COR-L47 (cell line): ENCODE results near the gene CCNY.
"Not testable (repeated sequence)": the region's sequence is repeated elsewhere in the genome, so short reads cannot be mapped to it uniquely, and the experiment has no call there.

ENCODE experiments used
- DNase-seq: peaks from one replicate; lab custom pipeline; 2025; lab: John Stamatoyannopoulos, UW

CCNY gene

DNA sequence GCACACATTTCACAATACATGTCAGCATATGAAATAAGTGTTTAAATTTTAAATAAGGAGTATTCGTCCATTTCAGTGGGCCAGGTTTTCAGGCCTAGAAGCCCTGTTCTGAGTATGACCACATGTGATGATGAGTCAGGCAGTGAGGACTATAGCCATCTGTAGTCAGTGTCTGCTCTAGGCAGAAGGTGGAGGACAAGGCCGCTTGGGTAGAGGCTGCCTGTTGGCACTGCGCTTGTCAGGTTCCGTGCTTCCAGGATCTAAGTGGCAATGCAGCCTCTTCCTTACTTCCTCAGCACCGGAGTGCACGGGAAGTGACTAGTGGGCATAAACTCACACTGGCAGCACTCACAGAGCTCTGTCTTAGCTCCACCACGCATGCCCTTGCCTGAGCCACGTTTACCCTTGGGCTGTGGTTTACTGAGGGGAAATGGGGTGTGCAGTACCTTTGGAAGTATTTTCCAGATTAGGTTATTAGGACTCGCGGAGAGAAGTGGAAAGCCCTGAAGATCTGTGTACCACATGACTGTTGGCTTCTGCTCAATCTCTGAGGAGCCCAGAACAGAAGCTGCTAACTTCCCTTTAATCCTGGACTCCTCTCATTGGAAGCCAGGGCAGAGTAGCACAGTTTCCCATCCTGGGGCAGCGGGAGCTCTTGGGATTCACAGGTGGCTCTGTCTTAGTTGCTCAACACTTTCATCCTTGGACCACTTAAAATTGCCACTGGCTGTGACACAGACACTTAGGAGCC lies 181.3 kb downstream of the CCNY start:
- no peak for DNase-seq

DNA sequence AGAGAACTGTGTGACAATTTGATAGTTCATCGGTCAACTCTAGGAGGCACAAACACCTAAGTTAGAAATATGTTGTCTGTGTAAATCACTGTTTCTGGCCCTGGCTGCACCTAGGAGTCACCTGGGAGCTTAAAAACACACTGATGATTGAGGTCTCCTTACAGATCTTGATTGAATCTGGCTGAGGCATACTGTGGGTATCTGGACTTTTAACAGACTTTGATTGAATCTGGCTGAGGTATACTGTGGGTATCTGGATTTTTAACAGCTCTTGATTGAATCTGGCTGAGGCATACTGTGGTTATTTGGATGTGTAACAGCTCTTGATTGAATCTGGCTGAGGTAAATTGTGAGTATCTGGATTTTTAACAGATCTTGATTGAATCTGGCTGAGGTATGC lies 181.9 kb downstream of the CCNY start:
- not testable (repeated sequence) for DNase-seq

DNA sequence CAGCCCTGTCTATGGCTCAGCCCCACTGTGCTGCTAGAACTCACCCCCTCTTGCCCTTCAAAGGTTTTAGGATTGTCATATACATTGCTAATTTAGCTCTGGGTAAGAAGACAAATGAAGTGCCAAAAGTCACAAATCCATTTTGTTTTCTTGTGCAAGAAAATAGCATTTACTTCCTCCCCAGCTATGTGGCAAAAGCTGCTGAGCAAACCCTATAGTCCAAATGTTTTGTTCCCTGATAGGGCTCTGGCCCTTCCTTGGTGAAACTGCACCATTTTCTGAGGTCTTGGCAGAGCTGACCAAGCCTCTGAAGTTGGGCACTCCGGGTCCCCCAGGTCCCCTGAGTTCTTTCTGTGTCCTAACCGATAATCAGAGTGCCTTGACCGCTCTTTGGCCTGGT lies 184.7 kb downstream of the CCNY start:
- DNase-seq: no peak

DNA sequence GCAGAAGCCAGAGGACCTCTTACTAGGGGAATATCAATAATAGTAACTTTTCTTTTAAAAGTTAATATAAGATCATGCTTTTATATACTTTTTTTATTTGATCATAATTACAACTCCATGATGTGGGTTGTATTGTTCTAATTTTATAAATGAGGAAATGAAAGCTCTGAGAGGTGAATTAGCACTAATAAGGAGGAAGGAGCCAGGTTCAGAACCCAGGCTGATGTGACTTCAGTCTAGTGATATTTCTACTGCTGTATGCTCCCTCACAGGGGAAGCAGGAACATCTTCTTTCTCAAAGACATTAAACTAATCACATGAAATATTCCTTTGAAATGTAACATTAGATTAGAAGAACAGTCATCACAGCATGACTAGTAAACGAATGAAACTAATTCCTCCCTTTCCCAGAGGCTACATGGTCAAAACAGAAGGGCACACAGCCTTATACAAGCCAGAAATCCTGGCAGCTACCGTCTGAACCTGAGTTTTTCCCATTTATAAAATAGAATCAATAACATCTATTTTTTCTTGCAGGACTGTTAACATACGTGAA lies 187.4 kb downstream of the CCNY start:
- DNase-seq: no peak

DNA sequence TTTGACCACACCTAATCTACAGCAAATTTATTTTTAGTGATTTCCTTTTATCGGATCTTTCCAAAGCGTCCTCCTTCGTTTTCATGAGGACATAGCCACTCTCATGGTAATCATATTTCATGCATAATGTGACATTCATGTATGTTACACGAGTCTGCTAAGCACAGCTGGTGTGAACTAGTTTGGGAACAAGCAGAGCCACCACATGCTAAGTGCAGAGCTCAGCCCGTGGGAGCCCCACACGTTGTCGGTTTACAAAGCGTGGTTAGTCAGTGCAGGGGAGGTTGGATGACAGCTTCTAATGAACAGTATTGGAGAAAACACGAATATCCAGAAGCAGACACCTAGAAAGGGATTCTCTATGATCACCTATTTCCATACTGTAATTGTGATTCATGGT lies 190.4 kb downstream of the CCNY start:
- no peak for DNase-seq

DNA sequence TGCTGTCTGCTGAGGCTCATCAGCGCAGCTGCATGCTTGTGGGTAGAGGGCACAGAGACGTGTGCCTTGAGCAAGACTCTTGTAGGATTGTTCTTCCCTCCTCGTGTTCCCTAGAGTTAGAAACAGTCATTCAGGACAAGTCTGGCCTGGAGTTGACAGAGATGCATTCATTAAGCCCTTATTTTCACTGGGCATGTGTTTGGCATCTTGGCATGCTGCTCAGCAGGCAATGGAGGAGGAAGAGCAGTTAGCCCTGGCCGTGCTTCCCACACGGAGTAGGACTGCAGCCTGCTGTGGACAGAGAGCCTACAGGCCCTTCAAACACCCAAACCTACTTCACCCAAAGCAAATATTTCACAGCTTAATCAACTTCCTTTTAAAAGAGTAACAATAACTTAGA lies 195.8 kb downstream of the CCNY start:
- DNase-seq: no peak

DNA sequence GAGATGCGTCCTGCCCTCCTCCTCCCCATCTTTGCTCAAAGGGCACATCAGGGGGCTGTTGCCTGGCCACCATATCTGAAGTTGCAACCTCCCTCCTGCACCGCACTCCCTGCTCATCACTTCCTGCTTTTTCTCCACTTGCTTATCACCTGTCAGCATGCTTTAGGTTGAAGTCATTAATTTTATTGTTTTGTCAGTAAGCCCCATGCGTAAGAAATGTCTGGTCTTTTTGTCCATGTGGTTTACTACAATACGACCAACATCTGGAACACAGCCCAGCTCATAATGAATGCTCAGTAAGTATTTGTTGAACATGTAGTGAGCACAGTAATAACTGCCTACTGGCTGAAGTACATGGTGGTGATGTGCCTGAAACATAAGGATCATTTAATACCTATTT lies 197.3 kb downstream of the CCNY start:
- DNase-seq: peak; percentile 85

DNA sequence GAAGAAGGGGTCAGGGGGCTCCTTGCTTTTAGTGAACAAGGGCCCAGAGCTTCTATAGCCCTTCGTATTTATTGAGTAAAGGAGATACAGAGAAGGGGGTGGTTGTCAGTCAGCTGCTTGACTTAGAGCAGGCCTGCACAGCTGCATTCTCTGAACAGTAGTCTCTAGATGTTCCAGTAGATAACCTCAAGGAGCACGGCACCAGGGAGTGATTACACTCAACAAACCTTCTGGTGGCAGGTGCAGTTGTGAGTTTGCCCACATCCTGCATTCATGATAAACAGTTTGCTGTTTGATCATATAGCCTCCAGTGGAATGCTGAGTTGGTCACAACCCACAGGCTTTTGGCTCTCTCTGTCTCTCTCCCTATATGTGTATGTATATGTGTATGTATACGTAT lies 198.8 kb downstream of the CCNY start:
- no peak for DNase-seq

DNA sequence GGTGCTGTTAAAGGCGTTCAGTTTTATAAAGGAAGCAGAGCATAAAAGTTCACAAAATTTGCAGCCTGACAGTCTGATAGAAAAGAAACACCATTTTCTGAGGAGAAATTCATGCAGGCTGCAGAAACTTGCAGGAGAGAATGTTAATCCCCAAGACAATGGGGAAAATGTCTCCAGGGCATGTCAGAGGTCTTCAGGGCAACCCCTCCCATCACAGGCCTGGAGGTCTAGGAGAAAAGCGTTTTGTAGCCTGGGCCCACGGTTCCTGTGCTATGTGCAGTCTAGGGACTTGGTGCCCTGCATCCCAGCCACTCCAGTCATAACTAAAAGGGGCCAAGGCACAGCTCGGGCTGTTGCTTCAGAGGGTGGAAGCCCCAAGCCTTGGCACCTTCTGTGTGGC lies 200.5 kb downstream of the CCNY start:
- DNase-seq: no peak

DNA sequence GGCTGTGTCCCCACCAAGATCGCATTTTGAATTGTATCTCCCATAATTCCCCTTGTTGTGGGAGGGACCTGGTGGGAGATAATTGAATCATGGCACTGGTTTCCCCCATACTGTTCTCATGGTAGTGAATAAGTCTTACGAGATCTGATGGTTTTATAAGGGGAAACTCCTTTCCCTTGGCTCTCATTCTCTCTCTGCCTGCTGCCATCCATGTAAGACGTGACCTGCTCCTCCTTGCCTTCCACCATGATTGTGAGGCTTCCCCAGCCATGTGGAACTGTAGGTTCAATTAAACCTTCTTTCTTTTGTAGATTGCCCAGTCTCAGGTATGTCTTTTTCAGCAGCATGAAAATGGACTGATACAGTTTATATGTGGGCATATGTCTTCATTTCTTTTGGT lies 201.6 kb downstream of the CCNY start:
- DNase-seq: not testable (repeated sequence)

DNA sequence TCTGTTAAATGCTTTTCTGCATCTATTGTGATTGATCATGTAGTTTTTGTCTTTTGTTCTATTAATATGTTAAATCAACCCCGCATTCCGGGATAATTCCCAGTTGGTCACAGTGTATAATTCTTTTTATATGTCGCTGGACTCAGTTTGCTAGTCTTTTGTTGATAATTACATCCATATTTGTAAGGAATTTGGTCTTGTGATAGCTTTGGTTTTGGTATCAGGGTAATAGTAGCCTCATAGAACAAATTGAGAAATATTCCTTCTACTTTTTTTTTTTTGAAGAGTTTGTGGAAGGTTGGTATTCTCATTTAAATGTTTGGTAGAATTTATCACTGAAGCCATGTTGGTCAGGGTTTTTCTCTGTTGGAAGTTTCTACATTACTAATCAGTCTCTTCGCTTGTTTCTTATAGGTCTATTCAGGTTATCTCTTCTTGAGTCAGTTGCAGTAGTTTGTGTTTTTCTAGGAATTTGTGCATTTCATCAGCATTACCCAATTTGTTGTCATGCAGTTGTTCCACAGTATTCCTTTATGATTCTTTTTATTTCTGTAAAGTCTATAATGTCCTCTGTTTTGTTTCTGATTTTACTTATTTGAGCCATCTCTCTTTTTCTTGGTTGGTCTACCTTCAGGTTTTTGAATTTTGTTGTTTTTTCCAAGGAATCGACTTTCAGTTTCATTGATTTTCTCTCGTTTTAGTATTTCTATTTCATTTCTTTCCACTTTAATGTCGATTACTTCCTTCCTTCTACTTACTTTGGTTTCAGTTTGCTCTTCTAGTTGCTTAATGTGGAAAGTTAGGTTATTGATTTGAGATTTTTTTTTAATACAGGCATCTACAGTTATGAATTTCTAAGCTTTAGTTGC lies 204.2 kb downstream of the CCNY start:
- no peak for DNase-seq

DNA sequence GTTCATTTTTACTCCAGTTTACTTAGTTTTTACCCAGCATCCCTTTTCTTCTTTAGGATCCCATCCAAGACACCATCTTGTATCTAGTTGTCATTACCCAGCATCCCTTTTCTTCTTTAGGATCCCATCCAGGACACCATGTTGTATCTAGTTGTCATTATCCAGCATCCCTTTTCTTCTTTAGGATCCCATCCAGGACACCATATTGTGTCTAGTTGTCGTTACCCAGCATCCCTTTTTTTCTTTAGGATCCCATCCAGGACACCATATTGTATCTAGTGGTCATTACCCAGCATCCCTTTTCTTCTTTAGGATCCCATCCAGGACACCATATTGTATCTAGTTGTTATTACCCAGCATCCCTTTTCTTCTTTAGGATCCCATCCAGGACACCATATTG lies 205.4 kb downstream of the CCNY start:
- no peak for DNase-seq

DNA sequence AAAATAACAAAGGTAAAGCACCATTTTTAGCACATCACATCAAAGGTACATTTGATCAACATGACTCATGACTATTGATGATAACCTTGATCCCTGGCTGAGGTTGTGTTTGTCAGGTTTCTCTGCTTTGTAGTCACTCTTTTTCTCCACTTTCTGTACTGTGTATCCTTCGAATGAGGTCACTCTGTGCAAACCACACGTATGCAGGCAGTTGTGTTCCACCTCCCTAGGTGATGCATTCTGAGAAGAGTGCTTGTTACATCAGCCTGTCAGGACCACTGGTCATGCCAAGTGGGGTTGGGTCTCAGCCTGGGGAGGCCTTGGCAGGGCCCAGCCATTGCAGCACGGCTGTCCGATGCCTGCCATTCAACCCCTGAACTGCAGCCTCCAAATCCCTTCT lies 206.0 kb downstream of the CCNY start:
- DNase-seq: no peak

DNA sequence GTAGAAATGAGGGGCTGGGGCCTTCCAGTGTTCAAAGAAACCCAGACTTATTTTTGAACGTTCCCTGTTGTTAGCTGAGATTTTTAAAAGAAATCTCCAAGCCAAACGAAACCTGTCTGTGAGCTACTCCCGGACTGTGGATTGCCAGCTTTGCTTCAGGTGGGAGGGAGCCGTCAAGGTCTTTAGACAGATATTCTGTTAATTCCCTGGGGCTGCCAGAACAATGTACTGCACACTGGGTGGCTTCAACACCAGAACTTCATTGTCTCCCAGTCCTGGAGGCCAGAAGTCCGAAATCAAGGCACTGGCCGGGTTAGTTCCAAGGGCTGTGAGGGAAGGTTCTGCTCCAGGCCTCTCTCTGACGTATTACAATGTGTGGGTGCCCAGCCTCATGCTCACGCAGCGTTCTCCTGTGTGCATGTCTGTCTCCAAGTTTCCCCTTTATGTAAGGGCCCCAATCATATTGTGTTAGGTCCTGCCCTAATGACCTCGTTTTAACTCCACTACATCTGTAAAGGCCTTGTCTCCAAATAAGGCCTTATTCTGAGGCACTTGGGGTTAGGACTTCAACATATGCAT lies 208.9 kb downstream of the CCNY start:
- no peak for DNase-seq

DNA sequence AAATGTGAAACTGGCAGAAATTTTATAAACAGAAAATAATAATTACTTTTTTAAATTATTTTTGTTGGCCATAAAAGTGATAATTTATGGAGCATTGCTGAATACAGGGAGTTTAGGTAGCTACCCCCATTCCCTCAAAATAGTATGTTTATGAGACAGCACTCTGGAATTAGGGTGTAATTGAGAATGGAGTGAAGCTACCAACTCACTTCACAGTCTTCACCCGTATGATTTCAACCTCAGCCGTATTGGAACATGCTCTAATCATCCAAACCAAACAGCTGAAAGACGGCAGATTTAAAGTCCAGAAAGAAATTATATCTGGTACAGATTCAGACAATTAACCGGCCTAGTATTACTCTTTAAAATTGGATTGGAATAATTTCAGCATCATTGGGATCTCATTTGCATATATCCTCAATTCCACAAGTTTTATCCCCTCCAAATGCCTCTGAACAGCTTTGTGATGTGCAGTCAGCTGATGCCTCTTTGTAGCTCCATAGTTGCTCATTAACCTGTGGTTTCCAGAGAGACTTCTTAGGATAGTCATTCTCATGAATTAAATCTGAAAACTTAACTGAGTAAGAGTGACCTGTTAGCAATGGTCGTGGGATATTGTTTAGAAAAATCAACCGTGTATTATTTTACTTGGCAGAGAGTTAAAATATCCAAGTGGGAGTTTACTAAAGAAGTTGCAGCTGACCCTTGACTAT lies 209.7 kb downstream of the CCNY start:
- no peak for DNase-seq

DNA sequence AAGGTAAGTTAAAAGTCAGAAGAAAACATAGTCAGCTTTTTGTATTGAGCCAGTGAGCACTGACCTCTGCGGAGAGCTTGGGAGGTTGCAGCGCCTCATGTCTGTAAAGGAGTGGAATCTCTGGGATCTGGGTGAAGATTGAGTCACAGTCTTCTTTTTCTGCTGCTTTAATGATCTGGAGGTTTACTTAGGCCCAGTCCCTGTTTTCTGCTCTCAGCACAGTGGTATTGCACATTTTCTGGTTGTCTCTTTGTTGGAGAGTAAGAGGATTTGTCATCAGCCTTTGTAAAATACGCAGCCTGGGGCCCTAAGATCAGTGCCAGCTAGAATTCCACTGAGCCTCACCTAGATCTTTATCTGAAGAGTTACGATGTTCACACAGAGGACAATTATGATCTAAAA lies 210.5 kb downstream of the CCNY start:
- DNase-seq: no peak

DNA sequence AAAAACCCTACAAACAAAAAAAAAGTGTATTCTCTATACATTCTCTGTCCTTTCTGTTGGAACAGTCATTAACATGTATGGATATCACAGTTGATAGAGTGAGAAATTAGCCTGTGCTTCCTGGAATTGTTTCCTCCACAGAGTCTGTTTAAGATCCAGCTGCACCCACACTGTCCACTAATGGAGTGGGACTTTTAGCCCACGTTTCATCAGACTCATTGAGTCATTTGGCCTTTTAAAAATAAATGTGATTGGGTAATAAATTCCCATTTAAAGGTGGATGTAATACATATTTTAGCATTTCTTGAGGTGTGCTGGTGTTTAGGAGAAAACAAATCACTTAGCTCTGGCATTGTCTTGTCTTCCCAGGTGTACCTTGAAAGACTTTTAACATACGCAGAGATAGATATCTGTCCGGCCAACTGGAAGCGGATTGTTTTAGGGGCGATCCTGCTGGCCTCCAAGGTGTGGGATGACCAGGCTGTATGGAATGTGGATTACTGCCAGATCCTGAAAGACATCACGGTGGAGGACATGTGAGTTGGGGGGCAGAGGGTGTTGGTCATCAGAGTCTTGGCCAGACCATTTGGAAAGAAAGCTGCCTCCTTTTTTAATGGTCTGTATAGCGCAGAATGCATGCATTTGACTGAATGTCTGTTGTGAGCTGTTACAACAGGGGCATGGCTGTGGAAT lies 216.5 kb downstream of the CCNY start:
- DNase-seq: no peak

DNA sequence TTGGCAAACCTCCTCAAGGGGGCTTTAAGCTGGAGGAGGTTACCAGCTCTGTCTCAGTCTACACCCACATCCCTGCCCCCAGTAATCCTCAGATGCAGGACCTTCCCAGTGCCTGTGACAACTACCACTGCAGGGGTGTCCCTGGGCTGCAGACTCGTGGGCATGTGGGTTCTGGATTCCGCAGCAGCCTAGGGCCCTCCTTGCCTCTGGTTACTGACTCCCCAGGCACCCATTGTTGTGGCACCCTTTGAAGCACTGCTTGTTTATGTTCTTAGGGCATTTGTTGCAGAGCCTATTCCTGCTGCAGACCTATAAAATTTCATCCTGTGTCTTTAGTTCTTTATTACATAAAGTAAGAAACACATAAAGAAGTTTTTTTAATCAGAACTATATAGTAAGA lies 217.7 kb downstream of the CCNY start:
- no peak for DNase-seq

DNA sequence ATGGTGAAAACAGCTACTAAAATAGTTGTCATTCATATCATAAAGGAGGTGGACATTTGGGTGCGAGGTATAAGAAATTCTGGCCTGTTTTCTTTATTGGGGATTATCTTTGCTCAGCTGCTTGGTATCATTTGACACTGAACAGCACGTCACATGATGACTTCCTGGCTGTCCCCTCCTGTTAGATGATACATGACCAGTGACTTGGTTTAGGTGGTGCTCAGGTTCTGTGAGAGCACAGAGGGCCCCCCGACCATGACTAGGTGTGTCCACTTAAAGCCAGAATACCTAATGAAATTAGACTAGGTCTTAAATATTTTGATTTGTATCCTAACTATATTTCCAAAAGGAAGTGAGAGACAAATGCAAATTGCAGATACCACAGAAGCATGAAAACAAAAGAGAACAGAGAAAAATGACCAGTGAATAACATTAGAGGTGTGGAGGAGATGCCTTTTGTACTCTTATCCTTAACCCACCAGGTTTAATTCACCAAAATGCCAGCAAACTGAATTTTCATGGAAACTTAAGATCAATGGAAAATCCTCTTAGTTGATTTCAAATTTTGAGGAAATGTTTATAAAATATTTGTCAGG lies 218.2 kb downstream of the CCNY start:
- DNase-seq: no peak

DNA sequence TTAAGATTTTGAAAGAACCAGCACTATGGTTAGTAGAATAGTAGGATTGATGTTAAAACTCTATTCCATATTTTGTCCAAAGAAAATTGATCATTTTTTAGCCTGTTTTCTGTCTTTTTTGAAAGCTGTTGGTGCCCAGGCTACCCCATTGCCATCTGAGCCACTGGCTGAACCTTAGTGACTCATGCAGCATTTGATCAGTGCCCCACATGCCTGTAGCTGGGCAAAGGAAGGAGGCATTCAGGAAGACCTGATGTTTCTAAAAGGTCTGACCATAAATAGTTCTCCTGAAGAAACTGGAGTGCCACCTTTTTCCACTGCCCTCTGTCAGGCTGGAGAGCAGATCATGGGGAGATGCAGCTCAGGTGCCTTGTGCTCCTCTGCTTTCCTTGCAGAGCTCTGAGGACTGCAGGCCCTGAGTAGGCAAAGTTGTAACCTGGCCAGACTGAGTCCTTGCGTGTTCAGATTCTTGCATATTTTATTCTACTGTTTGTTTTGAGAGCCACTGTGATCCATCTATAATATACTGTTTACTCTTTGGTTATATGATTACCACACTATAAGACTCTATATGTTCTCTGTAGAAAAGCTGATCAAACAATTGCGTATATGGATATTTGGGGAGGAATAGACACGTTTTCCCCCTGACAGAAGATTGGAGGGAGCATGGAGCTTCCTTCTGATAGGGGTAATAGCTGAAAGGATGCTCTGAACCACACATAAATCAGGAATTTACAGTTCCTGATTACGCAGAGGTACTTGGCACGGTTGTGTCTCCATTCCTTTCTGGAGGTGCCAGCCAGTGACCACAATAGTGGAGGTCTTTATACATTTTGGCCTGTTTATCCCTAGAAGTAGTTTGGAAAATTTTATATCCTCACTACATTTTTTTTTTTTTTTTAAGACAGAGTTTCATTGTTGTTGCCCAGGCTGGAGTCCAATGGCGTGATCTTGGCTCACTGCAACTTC lies 219.9 kb downstream of the CCNY start:
- DNase-seq: no peak
